HepG2 (cell line): ENCODE measurements around the gene CXXC5. TPM values are rescaled to one million over a fixed set of nuclear protein-coding genes. Genes with fewer than 3 reads are reported as not detected.
A peak's percentile ranks its signal among the peaks of the same experiment; 100 is the strongest.

Experiments used
- BHLHE40 ChIP-seq: IDR thresholded peaks from 2 replicates; pipeline ENCODE4 v1.6.1; 2011; ENCODE audit warnings: low read length, improper control_type of control experiment
- DPF2 ChIP-seq: sonication (generic); formaldehyde crosslinking; IDR thresholded peaks from 2 replicates; pipeline ENCODE4 v1.4.0; 2020; ENCODE audit warnings: mild to moderate bottlenecking, low read depth, missing genetic modification reagents, borderline replicate concordance
- EP300 ChIP-seq, 3 experiments: sonication (generic) in 1 of 3; formaldehyde crosslinking in 1 of 3; IDR thresholded peaks; 2 replicates each; pipeline versions ENCODE4 v1.5.1 to v1.6.1; 2011 to 2020; ENCODE audit warnings: low read depth in 2 of 3, low read length in 2 of 3, borderline replicate concordance in 1 of 3, improper control_type of control experiment in 1 of 3, mild to moderate bottlenecking in 1 of 3, missing genetic modification reagents in 1 of 3, moderate library complexity in 1 of 3
- GABPB1 ChIP-seq: IDR thresholded peaks from 2 replicates; pipeline ENCODE4 v1.6.1; 2016; ENCODE audit warnings: mild to moderate bottlenecking, missing genetic modification reagents, moderate library complexity, missing compliant biosample characterization
- IKZF4 ChIP-seq: sonication (generic); formaldehyde crosslinking; IDR thresholded peaks from 2 replicates; pipeline ENCODE4 v1.5.1; 2020; ENCODE audit warnings: borderline replicate concordance, mild to moderate bottlenecking, low read depth, missing genetic modification reagents; ENCODE audit errors: not compliant biosample characterization
- MAZ ChIP-seq, 2 experiments: sonication (generic) in 1 of 2; formaldehyde crosslinking in 1 of 2; IDR thresholded peaks; 2 replicates each; pipeline versions ENCODE4 v1.5.0 to v1.6.1; 2012 to 2020; ENCODE audit warnings: low read depth in 2 of 2, mild to moderate bottlenecking in 2 of 2, borderline replicate concordance in 1 of 2, improper control_type of control experiment in 1 of 2, low read length in 1 of 2, missing genetic modification reagents in 1 of 2, moderate library complexity in 1 of 2
- REPIN1 ChIP-seq: sonication (generic); formaldehyde crosslinking; IDR thresholded peaks from 2 replicates; pipeline ENCODE4 v1.8.0; 2022; ENCODE audit warnings: missing genetic modification reagents, low read depth, mild to moderate bottlenecking, borderline replicate concordance
- TP53 ChIP-seq: sonication (generic); formaldehyde crosslinking; conservative IDR thresholded peaks from 2 replicates; pipeline ENCODE4 v1.4.0; 2020; ENCODE audit warnings: missing genetic modification reagents
- ZNF501 ChIP-seq: sonication (generic); formaldehyde crosslinking; IDR thresholded peaks from 2 replicates; pipeline ENCODE4 v1.5.1; 2020; ENCODE audit warnings: mild to moderate bottlenecking, moderate library complexity, missing genetic modification reagents
- ZNF572 ChIP-seq: sonication (generic); formaldehyde crosslinking; IDR thresholded peaks from 2 replicates; pipeline ENCODE4 v1.5.1; 2020; ENCODE audit warnings: mild to moderate bottlenecking, missing genetic modification reagents
- polyA plus RNA-seq, 8 experiments: library from polyadenylated mRNA; depleted of rRNA in 3 of 8; stranded (reverse) in 7 of 8; unstranded in 1 of 8; fragments of >200 nt; fragmentation: Illumina TruSeq in 4 of 8; extraction: Trizol in 4 of 8; gene quantifications; 2 replicates each; pipeline versions ENCODE4 v1.2.1 to v1.2.3, GENCODE V29; 2011 to 2016; ENCODE audit warnings: low read depth in 4 of 8, missing spikeins in 1 of 8, mixed read lengths in 1 of 8; ENCODE audit not compliant: insufficient read depth in 1 of 8
- total RNA-seq, 5 experiments: library from RNA; depleted of rRNA; stranded (reverse); fragments of >200 nt; fragmentation: Illumina TruSeq; extraction: Trizol; gene quantifications; 2 replicates each; pipeline ENCODE4 v1.2.3, GENCODE V29; 2016; ENCODE audit warnings: low read depth in 1 of 5
- TF ChIP-seq, protein P1 (sequence below): sonication (generic); formaldehyde crosslinking; IDR thresholded peaks from 2 replicates; pipeline ENCODE4 v1.4.0; 2020; ENCODE audit warnings: missing genetic modification reagents
- TF ChIP-seq, protein P2 (sequence below): IDR thresholded peaks from 2 replicates; pipeline ENCODE4 v1.6.1; 2016; ENCODE audit warnings: missing genetic modification reagents, missing compliant biosample characterization
- TF ChIP-seq, protein P3 (sequence below): sonication (generic); formaldehyde crosslinking; IDR thresholded peaks from 2 replicates; pipeline ENCODE4 v1.9.0; 2022; ENCODE audit warnings: low read depth, missing genetic modification reagents
- TF ChIP-seq, protein P4 (sequence below): sonication (generic); formaldehyde crosslinking; conservative IDR thresholded peaks from 2 replicates; pipeline ENCODE4 v1.4.0; 2020; ENCODE audit warnings: missing genetic modification reagents
- TF ChIP-seq, protein P5 (sequence below): IDR thresholded peaks from 2 replicates; pipeline ENCODE4 v1.6.1; 2016; ENCODE audit warnings: mild to moderate bottlenecking

CXXC5 gene
- total and polyA plus RNA-seq, 2 of the 13 experiments (the other 11 are each of a cell fraction or from before 2014, with no cell fraction given): 32.3 to 33.0 TPM

DNA sequence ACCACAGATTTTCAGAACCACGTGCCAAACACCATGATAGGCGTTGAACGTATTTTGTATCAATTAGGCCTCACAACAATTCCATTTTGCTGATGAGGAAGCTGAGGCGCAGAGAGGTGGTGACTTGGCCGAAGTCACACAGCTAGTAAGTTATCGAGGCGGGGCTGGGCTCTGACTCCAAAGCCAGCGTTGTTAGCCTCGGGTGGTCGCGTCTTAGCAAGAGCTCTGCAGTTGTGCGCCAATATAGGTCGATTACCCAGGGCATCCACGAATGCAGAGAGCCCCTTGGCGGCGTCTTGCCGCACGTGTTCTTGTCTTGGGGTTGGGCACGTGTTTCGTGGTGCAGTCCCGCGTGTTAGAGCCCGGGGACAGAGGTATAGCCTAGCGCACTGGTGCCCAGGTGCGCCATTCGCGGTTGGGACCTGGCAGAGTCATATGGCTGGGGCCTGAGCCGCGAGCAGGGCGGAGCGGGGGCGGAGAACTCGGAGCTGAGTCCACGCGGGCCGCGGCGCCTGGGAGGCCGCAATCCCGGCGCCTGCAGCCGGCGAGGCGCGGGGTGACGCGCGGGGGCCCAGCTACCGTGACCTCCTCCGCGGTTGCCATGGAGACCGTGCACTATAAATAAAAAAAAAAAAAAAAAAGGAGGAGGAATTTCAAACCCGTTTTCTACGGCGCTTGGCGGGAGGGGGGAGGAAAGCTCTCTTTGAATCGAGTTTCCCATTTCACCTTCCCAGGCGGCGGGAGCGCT, 62.3 kb downstream of the CXXC5 start (continued):
- TF ChIP-seq, protein P1, sequence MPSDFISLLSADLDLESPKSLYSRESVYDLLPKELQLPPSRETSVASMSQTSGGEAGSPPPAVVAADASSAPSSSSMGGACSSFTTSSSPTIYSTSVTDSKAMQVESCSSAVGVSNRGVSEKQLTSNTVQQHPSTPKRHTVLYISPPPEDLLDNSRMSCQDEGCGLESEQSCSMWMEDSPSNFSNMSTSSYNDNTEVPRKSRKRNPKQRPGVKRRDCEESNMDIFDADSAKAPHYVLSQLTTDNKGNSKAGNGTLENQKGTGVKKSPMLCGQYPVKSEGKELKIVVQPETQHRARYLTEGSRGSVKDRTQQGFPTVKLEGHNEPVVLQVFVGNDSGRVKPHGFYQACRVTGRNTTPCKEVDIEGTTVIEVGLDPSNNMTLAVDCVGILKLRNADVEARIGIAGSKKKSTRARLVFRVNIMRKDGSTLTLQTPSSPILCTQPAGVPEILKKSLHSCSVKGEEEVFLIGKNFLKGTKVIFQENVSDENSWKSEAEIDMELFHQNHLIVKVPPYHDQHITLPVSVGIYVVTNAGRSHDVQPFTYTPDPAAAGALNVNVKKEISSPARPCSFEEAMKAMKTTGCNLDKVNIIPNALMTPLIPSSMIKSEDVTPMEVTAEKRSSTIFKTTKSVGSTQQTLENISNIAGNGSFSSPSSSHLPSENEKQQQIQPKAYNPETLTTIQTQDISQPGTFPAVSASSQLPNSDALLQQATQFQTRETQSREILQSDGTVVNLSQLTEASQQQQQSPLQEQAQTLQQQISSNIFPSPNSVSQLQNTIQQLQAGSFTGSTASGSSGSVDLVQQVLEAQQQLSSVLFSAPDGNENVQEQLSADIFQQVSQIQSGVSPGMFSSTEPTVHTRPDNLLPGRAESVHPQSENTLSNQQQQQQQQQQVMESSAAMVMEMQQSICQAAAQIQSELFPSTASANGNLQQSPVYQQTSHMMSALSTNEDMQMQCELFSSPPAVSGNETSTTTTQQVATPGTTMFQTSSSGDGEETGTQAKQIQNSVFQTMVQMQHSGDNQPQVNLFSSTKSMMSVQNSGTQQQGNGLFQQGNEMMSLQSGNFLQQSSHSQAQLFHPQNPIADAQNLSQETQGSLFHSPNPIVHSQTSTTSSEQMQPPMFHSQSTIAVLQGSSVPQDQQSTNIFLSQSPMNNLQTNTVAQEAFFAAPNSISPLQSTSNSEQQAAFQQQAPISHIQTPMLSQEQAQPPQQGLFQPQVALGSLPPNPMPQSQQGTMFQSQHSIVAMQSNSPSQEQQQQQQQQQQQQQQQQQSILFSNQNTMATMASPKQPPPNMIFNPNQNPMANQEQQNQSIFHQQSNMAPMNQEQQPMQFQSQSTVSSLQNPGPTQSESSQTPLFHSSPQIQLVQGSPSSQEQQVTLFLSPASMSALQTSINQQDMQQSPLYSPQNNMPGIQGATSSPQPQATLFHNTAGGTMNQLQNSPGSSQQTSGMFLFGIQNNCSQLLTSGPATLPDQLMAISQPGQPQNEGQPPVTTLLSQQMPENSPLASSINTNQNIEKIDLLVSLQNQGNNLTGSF (CRISPR knock-in tag): 0 out of 2 replicates have a peak, but pooled peaks have one; percentile 18
- TF ChIP-seq MAZ (IDR thresholded peaks at IDR 0.05; ENCODE audit: borderline replicate concordance, low read depth, low read length) (no peak), MAZ (CRISPR knock-in tag; IDR thresholded peaks at IDR 0.05; ENCODE audit: low read depth) (0 out of 2 replicates have a peak, but pooled peaks have one; percentile 2), IKZF4 (CRISPR knock-in tag) (peak; percentile 34), REPIN1 (CRISPR knock-in tag) (peak; percentile 75; the same call in 1 of the 2 replicates), DPF2 (CRISPR knock-in tag) (0 out of 2 replicates have a peak, but pooled peaks have one; percentile 29), BHLHE40 (no peak), ZNF572 (peak; percentile 41; the same call in 1 of the 2 replicates), TP53 (no peak), GABPB1 (CRISPR knock-in tag) (0 out of 2 replicates have a peak, but pooled peaks have one; percentile 13), EP300 (IDR thresholded peaks at IDR 0.05; ENCODE audit: low read depth in 2 of 2, low read length in 2 of 2) (peak in 1 of 2 experiments; percentile 8; a peak in 2 of 4 replicates), EP300 (CRISPR knock-in tag; IDR thresholded peaks at IDR 0.05; ENCODE audit: borderline replicate concordance) (no peak), ZNF501 (CRISPR knock-in tag) (peak; percentile 59; the same call in 1 of the 2 replicates)
- TF ChIP-seq, protein P2, sequence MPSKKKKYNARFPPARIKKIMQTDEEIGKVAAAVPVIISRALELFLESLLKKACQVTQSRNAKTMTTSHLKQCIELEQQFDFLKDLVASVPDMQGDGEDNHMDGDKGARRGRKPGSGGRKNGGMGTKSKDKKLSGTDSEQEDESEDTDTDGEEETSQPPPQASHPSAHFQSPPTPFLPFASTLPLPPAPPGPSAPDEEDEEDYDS (CRISPR knock-in tag): no peak
- TF ChIP-seq, protein P3, sequence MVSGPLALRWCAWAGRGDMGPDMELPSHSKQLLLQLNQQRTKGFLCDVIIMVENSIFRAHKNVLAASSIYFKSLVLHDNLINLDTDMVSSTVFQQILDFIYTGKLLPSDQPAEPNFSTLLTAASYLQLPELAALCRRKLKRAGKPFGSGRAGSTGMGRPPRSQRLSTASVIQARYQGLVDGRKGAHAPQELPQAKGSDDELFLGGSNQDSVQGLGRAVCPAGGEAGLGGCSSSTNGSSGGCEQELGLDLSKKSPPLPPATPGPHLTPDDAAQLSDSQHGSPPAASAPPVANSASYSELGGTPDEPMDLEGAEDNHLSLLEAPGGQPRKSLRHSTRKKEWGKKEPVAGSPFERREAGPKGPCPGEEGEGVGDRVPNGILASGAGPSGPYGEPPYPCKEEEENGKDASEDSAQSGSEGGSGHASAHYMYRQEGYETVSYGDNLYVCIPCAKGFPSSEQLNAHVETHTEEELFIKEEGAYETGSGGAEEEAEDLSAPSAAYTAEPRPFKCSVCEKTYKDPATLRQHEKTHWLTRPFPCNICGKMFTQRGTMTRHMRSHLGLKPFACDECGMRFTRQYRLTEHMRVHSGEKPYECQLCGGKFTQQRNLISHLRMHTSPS (CRISPR knock-in tag): peak; percentile 62; the same call in 1 of the 2 replicates
- TF ChIP-seq, protein P4, sequence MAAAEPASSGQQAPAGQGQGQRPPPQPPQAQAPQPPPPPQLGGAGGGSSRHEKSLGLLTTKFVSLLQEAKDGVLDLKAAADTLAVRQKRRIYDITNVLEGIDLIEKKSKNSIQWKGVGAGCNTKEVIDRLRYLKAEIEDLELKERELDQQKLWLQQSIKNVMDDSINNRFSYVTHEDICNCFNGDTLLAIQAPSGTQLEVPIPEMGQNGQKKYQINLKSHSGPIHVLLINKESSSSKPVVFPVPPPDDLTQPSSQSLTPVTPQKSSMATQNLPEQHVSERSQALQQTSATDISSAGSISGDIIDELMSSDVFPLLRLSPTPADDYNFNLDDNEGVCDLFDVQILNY (CRISPR knock-in tag): no peak
- TF ChIP-seq, protein P5, sequence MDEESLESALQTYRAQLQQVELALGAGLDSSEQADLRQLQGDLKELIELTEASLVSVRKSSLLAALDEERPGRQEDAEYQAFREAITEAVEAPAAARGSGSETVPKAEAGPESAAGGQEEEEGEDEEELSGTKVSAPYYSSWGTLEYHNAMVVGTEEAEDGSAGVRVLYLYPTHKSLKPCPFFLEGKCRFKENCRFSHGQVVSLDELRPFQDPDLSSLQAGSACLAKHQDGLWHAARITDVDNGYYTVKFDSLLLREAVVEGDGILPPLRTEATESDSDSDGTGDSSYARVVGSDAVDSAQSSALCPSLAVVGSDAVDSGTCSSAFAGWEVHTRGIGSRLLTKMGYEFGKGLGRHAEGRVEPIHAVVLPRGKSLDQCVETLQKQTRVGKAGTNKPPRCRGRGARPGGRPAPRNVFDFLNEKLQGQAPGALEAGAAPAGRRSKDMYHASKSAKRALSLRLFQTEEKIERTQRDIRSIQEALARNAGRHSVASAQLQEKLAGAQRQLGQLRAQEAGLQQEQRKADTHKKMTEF (CRISPR knock-in tag): peak; percentile 45; the same call in 1 of the 2 replicates
